H1 (cell line): ENCODE results near the gene XYLB. TPM values are rescaled to one million over a fixed set of nuclear protein-coding genes. Genes with fewer than 3 reads are reported as not detected.

ENCODE experiments used
- CTCF ChIA-PET: fragments of 300-600 bp; sonication (Branson Sonifier 250); formaldehyde crosslinking; loops from one replicate; lab custom pipeline; 2021; ENCODE audit not compliant: partially characterized antibody; lab: Charles Lee
- POLR2A ChIA-PET: fragments of 300-600 bp; sonication (Branson Sonifier 250); formaldehyde crosslinking; loops from one replicate; lab custom pipeline; 2021; ENCODE audit warnings: inconsistent platforms; ENCODE audit not compliant: partially characterized antibody; lab: Charles Lee
- DNase-seq, 2 experiments: peaks; one replicate each; pipeline versions ENCODE4 v3.0.0 to v3.0.0-alpha.2; 2010 to 2022; ENCODE audit warnings: low spot score in 2 of 2, low read depth in 1 of 2, mixed read lengths in 1 of 2
- FAIRE-seq: peaks from 2 replicates; lab custom pipeline; 2011; peaks lifted over from hg19 to GRCh38; lab: Jason Lieb, UNC
- H2AFZ ChIP-seq: 2 replicates; pipeline ENCODE4 v1.8.1; 2012; ENCODE audit warnings: low read length, inconsistent platforms
- H2AK5ac ChIP-seq: 2 replicates; pipeline ENCODE4 v1.6.1; 2013; ENCODE audit warnings: low read depth, low read length
- H2BK120ac ChIP-seq: replicated peaks from 2 replicates; pipeline ENCODE3; 2013; ENCODE audit warnings: low read depth, low read length, inconsistent platforms
- H2BK12ac ChIP-seq: 2 replicates; pipeline ENCODE4 v1.6.1; 2013; ENCODE audit warnings: low read depth, low read length
- H2BK15ac ChIP-seq: 2 replicates; pipeline ENCODE4 v1.6.1; 2013; ENCODE audit warnings: low read length
- H2BK20ac ChIP-seq: 2 replicates; pipeline ENCODE4 v1.6.1; 2013; ENCODE audit warnings: low read length
- H2BK5ac ChIP-seq: 2 replicates; pipeline ENCODE4 v1.6.1; 2013; ENCODE audit warnings: low read depth, low read length
- H3K14ac ChIP-seq: 2 replicates; pipeline ENCODE4 v1.6.1; 2013; ENCODE audit warnings: inconsistent platforms; ENCODE audit not compliant: insufficient read length
- H3K18ac ChIP-seq: 2 replicates; pipeline ENCODE4 v1.6.1; 2013; ENCODE audit warnings: low read length; ENCODE audit errors: extremely low read depth
- H3K23ac ChIP-seq: 2 replicates; pipeline ENCODE4 v1.6.1; 2013; ENCODE audit warnings: inconsistent platforms; ENCODE audit not compliant: insufficient read length
- H3K23me2 ChIP-seq: 2 replicates; pipeline ENCODE4 v1.6.1; 2013; ENCODE audit warnings: low read depth, low read length
- H3K27ac ChIP-seq: 2 replicates; pipeline ENCODE4 v1.6.1; 2011; ENCODE audit warnings: low read depth, low read length, inconsistent platforms
- H3K27me3 ChIP-seq, 4 experiments: replicated peaks in 1 of 4; 1 replicate in 1 of 4; 2 replicates in 3 of 4; pipeline versions ENCODE4 v1.6.1 to v1.8.1; 2011 to 2013; ENCODE audit warnings: low read length in 3 of 4, mild to moderate bottlenecking in 3 of 4, inconsistent platforms in 2 of 4, mixed read lengths in 2 of 4, moderate library complexity in 1 of 4; ENCODE audit not compliant: control insufficient read depth in 3 of 4, insufficient read depth in 3 of 4; ENCODE audit errors: extremely low read depth in 1 of 4
- H3K36me3 ChIP-seq, 4 experiments: 2 replicates each; pipeline versions ENCODE4 v1.6.1 to v1.8.1; 2011 to 2013; ENCODE audit warnings: mild to moderate bottlenecking in 4 of 4, low read length in 3 of 4, moderate library complexity in 2 of 4, control low read depth in 1 of 4, inconsistent platforms in 1 of 4; ENCODE audit not compliant: insufficient read depth in 4 of 4, control insufficient read depth in 2 of 4
- H3K4ac ChIP-seq: replicated peaks from 2 replicates; pipeline ENCODE3; 2013; ENCODE audit warnings: low read length, low read depth, mixed read lengths, inconsistent platforms; ENCODE audit not compliant: insufficient read length
- H3K4me1 ChIP-seq, 4 experiments: replicated peaks in 1 of 4; 1 replicate in 1 of 4; 2 replicates in 3 of 4; pipeline versions ENCODE4 v1.6.1 to v1.8.1; 2011 to 2013; ENCODE audit warnings: low read length in 3 of 4, inconsistent platforms in 2 of 4, mixed read lengths in 1 of 4; ENCODE audit not compliant: insufficient read depth in 4 of 4, control insufficient read depth in 3 of 4
- H3K4me2 ChIP-seq, 2 experiments: 2 replicates each; pipeline versions ENCODE4 v1.6.1 to v1.8.1; 2011 to 2013; ENCODE audit warnings: low read depth in 2 of 2, low read length in 2 of 2, control low read depth in 1 of 2, inconsistent platforms in 1 of 2, mild to moderate bottlenecking in 1 of 2; ENCODE audit not compliant: insufficient read depth in 1 of 2
- H3K4me3 ChIP-seq, 4 experiments: fragments of 200-600, 300-600 bp in 1 of 4; sonication (generic), shearing (Covaris generic), sonication (Bioruptor Twin) in 1 of 4; 2 replicates each; pipeline versions ENCODE4 v1.5.1 to v1.8.1; 2011 to 2016; ENCODE audit warnings: low read length in 4 of 4, low read depth in 3 of 4, control low read depth in 2 of 4, inconsistent platforms in 2 of 4, mild to moderate bottlenecking in 2 of 4, mixed read lengths in 1 of 4, moderate library complexity in 1 of 4; ENCODE audit not compliant: insufficient read depth in 2 of 4; ENCODE audit errors: extremely low read depth in 1 of 4
- H3K56ac ChIP-seq: replicated peaks from 2 replicates; pipeline ENCODE3; 2013; ENCODE audit warnings: low read depth, mild to moderate bottlenecking, mixed read lengths, low read length, inconsistent platforms; ENCODE audit not compliant: insufficient read length
- H3K79me1 ChIP-seq: 2 replicates; pipeline ENCODE4 v1.6.1; 2013; ENCODE audit warnings: low read depth, low read length, control low read depth
- H3K79me2 ChIP-seq, 2 experiments: 2 replicates each; pipeline versions ENCODE4 v1.6.1 to v1.8.1; 2012 to 2013; ENCODE audit warnings: low read length in 2 of 2, mild to moderate bottlenecking in 2 of 2, inconsistent platforms in 1 of 2; ENCODE audit not compliant: insufficient read depth in 2 of 2, control insufficient read depth in 1 of 2
- H3K9ac ChIP-seq, 4 experiments: replicated peaks in 1 of 4; 1 replicate in 1 of 4; 2 replicates in 3 of 4; pipeline versions ENCODE4 v1.6.1 to v1.8.1; 2011 to 2013; ENCODE audit warnings: low read depth in 3 of 4, low read length in 3 of 4, control low read depth in 2 of 4, mild to moderate bottlenecking in 2 of 4, moderate library complexity in 2 of 4, inconsistent platforms in 1 of 4; ENCODE audit errors: extremely low read depth in 1 of 4
- H3K9me3 ChIP-seq, 2 experiments: 2 replicates each; pipeline versions ENCODE4 v1.6.1 to v1.8.1; 2012 to 2013; ENCODE audit warnings: mild to moderate bottlenecking in 2 of 2, moderate library complexity in 2 of 2, control low read depth in 1 of 2, inconsistent platforms in 1 of 2, low read depth in 1 of 2, low read length in 1 of 2, mixed read lengths in 1 of 2; ENCODE audit not compliant: insufficient read depth in 2 of 2
- H4K20me1 ChIP-seq, 2 experiments: replicated peaks in 1 of 2; 2 replicates each; pipeline versions ENCODE3 to v1.8.1; 2011 to 2013; ENCODE audit warnings: inconsistent platforms in 2 of 2, low read length in 2 of 2, mild to moderate bottlenecking in 1 of 2; ENCODE audit not compliant: insufficient read depth in 2 of 2, control insufficient read depth in 1 of 2
- H4K5ac ChIP-seq: 2 replicates; pipeline ENCODE4 v1.6.1; 2013; ENCODE audit warnings: low read length, low read depth, mixed read lengths, inconsistent platforms; ENCODE audit not compliant: insufficient read length
- H4K8ac ChIP-seq: 2 replicates; pipeline ENCODE4 v1.8.0; 2013; ENCODE audit warnings: mild to moderate bottlenecking, moderate library complexity, low read length, inconsistent platforms; ENCODE audit not compliant: insufficient read depth; ENCODE audit errors: extremely low read depth
- H4K91ac ChIP-seq: replicated peaks from 2 replicates; pipeline ENCODE3; 2013; ENCODE audit warnings: low read length, mixed read lengths, inconsistent platforms; ENCODE audit not compliant: insufficient read length
- BCL11A ChIP-seq, 2 experiments: IDR thresholded peaks; one replicate each; pipeline ENCODE4 v1.6.1; 2011; ENCODE audit warnings: low read depth in 2 of 2, low read length in 2 of 2, mild to moderate bottlenecking in 2 of 2
- EP300 ChIP-seq, 2 experiments: IDR thresholded peaks; 1 replicate in 1 of 2; 2 replicates in 1 of 2; pipeline ENCODE4 v1.6.1; 2011 to 2012; ENCODE audit warnings: low read depth in 2 of 2, low read length in 2 of 2, mild to moderate bottlenecking in 2 of 2, borderline replicate concordance in 1 of 2, inconsistent platforms in 1 of 2, moderate library complexity in 1 of 2
- FOSL1 ChIP-seq: IDR thresholded peaks from 2 replicates; pipeline ENCODE4 v1.6.1; 2011; ENCODE audit warnings: mild to moderate bottlenecking, low read depth, low read length, moderate library complexity; ENCODE audit not compliant: insufficient read depth
- GTF2F1 ChIP-seq: IDR thresholded peaks from 2 replicates; pipeline ENCODE4 v1.6.1; 2012; ENCODE audit warnings: low read depth, low read length, improper control_type of control experiment, borderline replicate concordance
- MAFK ChIP-seq: IDR thresholded peaks from 2 replicates; pipeline ENCODE4 v1.6.1; 2012; ENCODE audit warnings: low read depth, mild to moderate bottlenecking, improper control_type of control experiment, low read length
- POLR2A ChIP-seq, 2 experiments: IDR thresholded peaks; 1 replicate in 1 of 2; 2 replicates in 1 of 2; pipeline ENCODE4 v1.6.1; 2011; ENCODE audit warnings: low read depth in 2 of 2, low read length in 2 of 2, mild to moderate bottlenecking in 2 of 2; ENCODE audit errors: control extremely low read depth in 1 of 2
- POLR2AphosphoS5 ChIP-seq: IDR thresholded peaks from 2 replicates; pipeline ENCODE4 v1.6.1; 2011; ENCODE audit warnings: low read depth, low read length
- RFX5 ChIP-seq: IDR thresholded peaks from 2 replicates; pipeline ENCODE4 v1.6.1; 2011; ENCODE audit warnings: low read depth, low read length, improper control_type of control experiment, borderline replicate concordance
- RNF2 ChIP-seq: fragments of 200-900, 300-1000 bp; sonication (generic); IDR thresholded peaks from 2 replicates; pipeline ENCODE4 v1.7.1; 2016; ENCODE audit warnings: borderline replicate concordance, low read depth, mild to moderate bottlenecking, antibody characterized with exemption, low read length; ENCODE audit not compliant: poor library complexity, severe bottlenecking; ENCODE audit errors: missing control alignments
- TAF1 ChIP-seq: IDR thresholded peaks from 2 replicates; pipeline ENCODE4 v1.6.1; 2011; ENCODE audit warnings: mild to moderate bottlenecking, low read depth, low read length
- TAF7 ChIP-seq: optimal IDR thresholded peaks from 2 replicates; pipeline ENCODE3; 2011; ENCODE audit warnings: low read depth, mild to moderate bottlenecking, inconsistent platforms, low read length, moderate library complexity, borderline replicate concordance
- TEAD4 ChIP-seq: IDR thresholded peaks from 2 replicates; pipeline ENCODE4 v1.6.1; 2012; ENCODE audit warnings: low read depth, low read length, inconsistent platforms, mixed read lengths
- WGBS, 2 experiments: shearing (Covaris generic) in 1 of 2; methylation state at CpG; one replicate each; pipeline versions ENCODE4 v1.1.6 to v1.1.7; 2013 to 2015; ENCODE audit warnings: low lambda C conversion rate in 2 of 2, mixed read lengths in 2 of 2, inconsistent platforms in 1 of 2, low coverage in 1 of 2, missing lambda C conversion rate in 1 of 2; ENCODE audit not compliant: insufficient replicate concordance in 2 of 2, insufficient coverage in 1 of 2, insufficient read length in 1 of 2; ENCODE audit errors: extremely low coverage in 1 of 2, missing lambda C conversion rate in 1 of 2; 5-methylcytosine and 5-hydroxymethylcytosine counted together
- polyA plus RNA-seq, 7 experiments: library from polyadenylated mRNA; depleted of rRNA in 3 of 7; stranded (reverse) in 5 of 7; unstranded in 2 of 7; fragments of >200 nt in 5 of 7; fragments of 200-250 nt in 2 of 7; gene quantifications; 1 replicate in 5 of 7; 2 replicates in 1 of 7; 4 replicates in 1 of 7; pipeline versions ENCODE4 v1.2.1 to v1.2.3, GENCODE V29; 2011 to 2013; ENCODE audit warnings: missing spikeins in 2 of 7, mixed read lengths in 2 of 7
- total RNA-seq: library from RNA; stranded (reverse); fragmentation: NEBNext Ultra II Directional; extraction: Animal tissue kit (Norgen Biotek cat#: 25700); gene quantifications from 2 replicates; pipeline ENCODE4 v1.2.1, GENCODE V29; 2021

XYLB gene
- total and polyA plus RNA-seq, 2 of the 8 experiments (the other 6 are each of a cell fraction or from before 2014, with no cell fraction given) = 1.7 to 5.5 TPM

DNA sequence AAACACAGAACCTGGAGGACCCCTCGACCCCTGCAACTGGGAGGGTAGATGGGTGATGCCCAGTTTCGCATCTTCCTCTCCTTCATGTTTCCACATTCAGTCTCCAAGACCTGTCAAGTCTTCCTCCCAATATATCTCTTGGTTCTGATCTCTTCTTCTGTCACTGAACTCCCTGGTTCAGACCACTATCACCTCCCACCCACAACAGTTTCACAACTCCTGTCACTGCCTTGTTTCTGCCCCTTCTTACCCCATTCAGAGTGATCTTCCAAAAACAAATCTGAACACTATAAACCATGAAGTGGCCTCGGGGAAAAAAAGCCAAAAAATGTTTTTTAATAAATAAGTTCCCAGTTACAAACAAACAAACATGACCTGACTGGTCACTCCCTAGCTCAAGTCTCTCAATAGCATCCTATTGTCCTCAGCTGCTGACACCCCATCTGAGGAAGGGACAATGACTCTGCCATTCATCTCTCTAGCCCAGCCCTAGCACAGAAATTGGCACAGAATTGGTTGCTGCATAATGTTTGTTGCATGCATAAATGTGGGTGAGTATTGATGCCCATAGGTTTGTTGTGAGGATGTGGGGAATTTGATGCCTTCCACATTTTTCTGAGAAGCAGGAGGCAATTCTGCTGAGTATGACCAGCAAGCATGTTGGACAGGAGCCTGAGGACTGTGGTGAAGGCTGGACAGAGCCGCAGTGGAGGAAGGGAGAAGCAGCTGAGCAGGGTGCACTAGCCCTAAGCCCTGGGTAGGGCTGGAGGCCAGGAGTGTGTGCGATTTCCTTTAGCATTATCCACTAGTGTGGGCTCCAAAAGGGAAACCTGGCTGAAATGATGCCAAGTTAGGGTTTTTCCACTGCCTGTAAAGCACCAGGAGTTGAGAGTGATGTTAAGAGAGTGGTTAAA, 12.2 kb upstream of the XYLB start:
- H3K23ac ChIP-seq = no peak overlapping the region
- H3K56ac ChIP-seq = no peak overlapping the region
- no peaks in the 10 kb centered on the region for H3K79me1 ChIP-seq
- FAIRE-seq (no peak), DNase-seq (no peak)
- H4K91ac ChIP-seq = no peak overlapping the region
- no peaks in the 10 kb centered on the region for H3K9me3 ChIP-seq
- H3K27me3 ChIP-seq = no peaks in the 10 kb centered on the region; a peak in 2 of 7 replicates
- no peak overlapping the region for H3K4me2 ChIP-seq
- WGBS, 2 experiments = 86% methylated on average over 5 of the region's 5 CpGs; no CpG with 5 or more reads in 1 of the 2 experiments
- H3K27ac ChIP-seq = no peak overlapping the region
- no peaks in the 10 kb centered on the region for H3K36me3 ChIP-seq
- H2BK12ac ChIP-seq = no peak overlapping the region
- H4K5ac ChIP-seq = no peak overlapping the region
- no peak overlapping the region for H2AK5ac ChIP-seq
- no peak overlapping the region for H3K14ac ChIP-seq
- H3K79me2 ChIP-seq = no peaks in the 10 kb centered on the region
- no peak overlapping the region for H2BK5ac ChIP-seq
- ChIA-PET CTCF (interaction anchor here (0.9 to 1.5 kb wide), 5 partner anchors 11 to 62 kb away, joined by 3 to 10 read pairs (median 3); partner anchors contain the start of gene XYLB), POLR2A (no interaction called here)
- H2BK15ac ChIP-seq = no peak overlapping the region
- H3K23me2 ChIP-seq = no peaks in the 10 kb centered on the region
- H2AFZ ChIP-seq = no peak overlapping the region; the same call in 1 of the 2 replicates
- no peaks in the 10 kb centered on the region for H4K20me1 ChIP-seq
- no peak overlapping the region for H4K8ac ChIP-seq
- no peak overlapping the region for H3K4me3 ChIP-seq
- no peak overlapping the region for H3K4ac ChIP-seq
- no peak overlapping the region for H2BK120ac ChIP-seq
- H3K4me1 ChIP-seq = no peaks in the 10 kb centered on the region
- H3K18ac ChIP-seq = no peak overlapping the region
- no peak overlapping the region for H3K9ac ChIP-seq
- no peak overlapping the region for H2BK20ac ChIP-seq
- TF ChIP-seq TAF7 = no peak
- TF ChIP-seq RFX5 = no peak
- TF ChIP-seq TEAD4 = no peak
- no peak for TF ChIP-seq TAF1
- no peak for TF ChIP-seq RNF2
- TF ChIP-seq FOSL1 = no peak
- no peak for TF ChIP-seq POLR2A (IDR thresholded peaks at IDR 0.05; ENCODE audit: control extremely low read depth in 1 of 2, low read depth in 2 of 2, low read length in 2 of 2)
- no peak for TF ChIP-seq EP300 (IDR thresholded peaks at IDR 0.05; ENCODE audit: borderline replicate concordance in 1 of 2, low read depth in 2 of 2, low read length in 2 of 2)
- TF ChIP-seq POLR2AphosphoS5 = no peak
- no peak for TF ChIP-seq BCL11A (IDR thresholded peaks at IDR 0.05; ENCODE audit: low read depth in 2 of 2, low read length in 2 of 2)
- TF ChIP-seq MAFK = no peak
- no peak for TF ChIP-seq GTF2F1
